Measurements from ENCODE around the gene GMPPA. TPM values are rescaled to one million over a fixed set of nuclear protein-coding genes. Genes with fewer than 3 reads are reported as not detected.
A peak's percentile ranks its signal among the peaks of the same experiment; 100 is the strongest.

Gene GMPPA
- total RNA-seq, 1 donor from 2014 or later, result 25.3 TPM

DNA sequence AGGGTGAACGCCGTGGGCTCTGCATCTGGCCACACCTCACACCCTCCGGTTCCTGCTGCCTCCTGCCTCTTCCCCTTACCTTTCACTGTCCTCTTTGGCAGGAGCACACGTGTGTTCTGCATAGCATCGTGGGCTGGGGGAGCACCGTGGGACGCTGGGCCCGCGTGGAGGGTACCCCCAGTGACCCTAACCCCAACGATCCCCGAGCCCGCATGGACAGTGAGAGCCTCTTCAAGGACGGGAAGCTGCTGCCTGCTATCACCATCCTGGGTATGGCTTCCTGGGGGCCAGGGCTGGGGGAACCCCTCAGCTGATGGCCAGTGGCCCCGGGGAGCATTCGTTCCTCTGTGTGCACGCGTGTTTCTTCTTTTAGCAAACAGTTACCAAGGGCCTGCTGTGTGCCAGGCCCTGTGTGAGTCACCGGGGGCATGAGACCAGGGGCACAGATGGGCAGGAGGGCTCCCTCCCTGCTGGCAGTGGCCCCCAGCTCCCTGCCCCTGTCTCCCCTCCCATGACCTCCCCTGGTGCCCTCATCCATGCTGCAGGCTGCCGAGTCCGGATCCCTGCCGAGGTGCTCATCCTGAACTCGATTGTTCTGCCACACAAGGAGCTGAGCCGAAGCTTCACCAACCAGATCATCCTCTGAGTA, 7.6 kb downstream of the GMPPA start:
- TF ChIP-seq, protein P1, sequence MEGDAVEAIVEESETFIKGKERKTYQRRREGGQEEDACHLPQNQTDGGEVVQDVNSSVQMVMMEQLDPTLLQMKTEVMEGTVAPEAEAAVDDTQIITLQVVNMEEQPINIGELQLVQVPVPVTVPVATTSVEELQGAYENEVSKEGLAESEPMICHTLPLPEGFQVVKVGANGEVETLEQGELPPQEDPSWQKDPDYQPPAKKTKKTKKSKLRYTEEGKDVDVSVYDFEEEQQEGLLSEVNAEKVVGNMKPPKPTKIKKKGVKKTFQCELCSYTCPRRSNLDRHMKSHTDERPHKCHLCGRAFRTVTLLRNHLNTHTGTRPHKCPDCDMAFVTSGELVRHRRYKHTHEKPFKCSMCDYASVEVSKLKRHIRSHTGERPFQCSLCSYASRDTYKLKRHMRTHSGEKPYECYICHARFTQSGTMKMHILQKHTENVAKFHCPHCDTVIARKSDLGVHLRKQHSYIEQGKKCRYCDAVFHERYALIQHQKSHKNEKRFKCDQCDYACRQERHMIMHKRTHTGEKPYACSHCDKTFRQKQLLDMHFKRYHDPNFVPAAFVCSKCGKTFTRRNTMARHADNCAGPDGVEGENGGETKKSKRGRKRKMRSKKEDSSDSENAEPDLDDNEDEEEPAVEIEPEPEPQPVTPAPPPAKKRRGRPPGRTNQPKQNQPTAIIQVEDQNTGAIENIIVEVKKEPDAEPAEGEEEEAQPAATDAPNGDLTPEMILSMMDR (IDR thresholded peaks at IDR 0.05), result no peak
- ATAC-seq (no peak), DNase-seq (no peak)
- Histone ChIP-seq H3K36me3 (peaks cover 34% of the 10 kb centered on the region), H3K4me1 (peaks cover 3% of the 10 kb centered on the region), H3K27ac (no peak overlapping the region), H3K27me3 (peaks cover 9% of the 10 kb centered on the region), H3K9me3 (no peaks in the 10 kb centered on the region), H3K4me3 (no peak overlapping the region)
- intact Hi-C loops (cut with DNase I), result no loop called here

DNA sequence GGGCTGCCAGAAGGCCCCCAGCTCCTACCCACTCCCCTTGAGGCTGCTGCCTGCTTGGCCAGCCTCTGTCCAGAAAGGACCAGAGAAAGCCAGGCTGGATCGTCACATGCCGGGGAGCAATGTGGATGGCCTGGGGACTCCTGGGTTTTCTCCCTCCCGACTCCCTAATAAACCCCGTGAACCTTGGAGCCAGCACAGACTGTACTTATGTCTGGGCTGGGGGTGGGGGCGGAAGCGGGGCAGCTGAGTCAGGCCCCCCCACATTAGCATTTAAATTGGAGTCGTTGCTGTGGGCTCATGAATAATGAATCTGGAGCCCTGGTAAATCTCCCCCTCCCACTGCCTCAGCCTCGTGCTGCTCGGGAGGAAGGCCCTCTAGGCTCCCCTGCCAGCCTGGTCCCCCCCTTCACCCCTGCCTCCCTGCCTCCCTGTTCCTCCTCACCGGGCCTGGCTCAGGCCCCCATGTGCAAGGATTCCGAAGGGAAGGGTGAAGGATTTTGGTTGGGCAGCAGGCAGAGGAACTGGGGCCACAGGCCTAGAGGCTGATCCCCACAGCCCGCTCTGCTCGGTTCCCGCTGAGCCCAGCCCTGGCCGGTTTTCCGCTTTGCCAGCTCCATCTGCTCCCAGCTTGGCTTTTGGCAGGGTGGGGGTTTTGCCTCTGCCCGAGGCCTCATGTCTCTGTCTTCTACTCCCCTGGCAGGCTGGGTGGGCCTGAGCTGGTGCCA, 8.3 kb downstream of the GMPPA start:
- no peak for ATAC-seq
- Histone ChIP-seq H3K4me3 (no peak overlapping the region), H3K27me3 (peaks cover 14% of the 10 kb centered on the region), H3K4me1 (peaks cover 3% of the 10 kb centered on the region), H3K9me3 (no peaks in the 10 kb centered on the region), H3K36me3 (peaks cover 34% of the 10 kb centered on the region), H3K27ac (no peak overlapping the region)
- TF ChIP-seq, protein P1 (IDR thresholded peaks at IDR 0.05), result no peak
- no peak for DNase-seq
- intact Hi-C loops (cut with DNase I), result no loop called here

- Histone ChIP-seq H3K9me3 (no peaks in the 10 kb centered on the region), H3K27ac (no peak overlapping the region), H3K4me3 (no peak overlapping the region), H3K27me3 (peaks cover 23% of the 10 kb centered on the region), H3K36me3 (peaks cover 34% of the 10 kb centered on the region), H3K4me1 (peaks cover 3% of the 10 kb centered on the region)
- DNase-seq, result no peak
- ATAC-seq, result no peak
- TF ChIP-seq, protein P1 (IDR thresholded peaks at IDR 0.05), result no peak
- intact Hi-C loops (cut with DNase I), result no loop called here
Observed at GRCh38 chr2:219507581-219508443, 9.1 kb downstream of the GMPPA start.

GRCh38 chr2:219508444-219508734, 9.7 kb downstream of the GMPPA start:
- intact Hi-C loops (cut with DNase I), result no loop called here
- H3K27ac ChIP-seq, result no peak overlapping the region
- peaks cover 31% of the 10 kb centered on the region for H3K36me3 ChIP-seq
- H3K27me3 ChIP-seq, result peaks cover 29% of the 10 kb centered on the region
- TF ChIP-seq, protein P1 (IDR thresholded peaks at IDR 0.05), result no peak
- H3K9me3 ChIP-seq, result no peaks in the 10 kb centered on the region
- DNase-seq, result no peak
- no peak for ATAC-seq
- peaks cover 3% of the 10 kb centered on the region for H3K4me1 ChIP-seq
- no peak overlapping the region for H3K4me3 ChIP-seq

DNA sequence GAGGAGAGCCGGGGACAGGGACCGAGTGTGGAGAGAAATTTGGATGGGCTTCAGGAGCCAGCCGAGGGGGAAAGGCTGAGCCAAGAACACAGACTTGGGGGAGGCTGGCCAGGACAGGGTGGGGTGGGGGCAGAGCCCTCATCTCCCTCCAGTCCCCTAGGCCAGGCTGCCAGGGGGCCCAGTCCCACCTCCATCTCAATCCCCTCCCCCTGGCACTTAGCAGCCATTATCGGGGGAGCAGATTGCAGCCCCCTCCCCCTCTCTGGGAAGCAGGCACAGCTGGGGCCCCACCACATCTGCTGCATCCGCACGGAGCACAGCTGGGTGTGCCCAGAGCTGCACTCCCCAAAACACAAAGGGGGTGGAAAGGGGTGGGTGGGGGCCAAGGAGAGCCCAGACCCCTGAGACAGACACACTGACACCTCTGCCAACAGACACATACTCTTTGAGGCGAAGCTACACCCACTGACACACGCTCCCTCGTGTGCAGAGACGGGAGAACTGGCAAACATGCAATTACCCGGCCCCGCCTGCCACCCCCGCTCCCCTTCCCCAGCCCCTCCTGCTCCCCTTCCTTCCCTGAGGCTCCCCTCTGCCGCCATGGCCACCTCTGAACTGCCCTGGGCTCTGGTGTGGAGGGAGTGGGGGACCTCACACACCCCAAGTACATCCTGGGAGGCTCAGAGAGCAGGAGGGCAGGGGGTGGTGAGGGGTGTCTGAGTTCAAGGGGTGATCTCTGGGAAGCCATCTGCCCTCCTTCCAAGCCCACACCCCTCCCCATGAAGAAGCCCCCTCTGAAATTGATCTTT, 10.5 kb downstream of the GMPPA start:
- DNase-seq (no peak), ATAC-seq (peak; percentile 3)
- H3K4me1 ChIP-seq, result peaks cover 3% of the 10 kb centered on the region
- TF ChIP-seq, protein P1 (IDR thresholded peaks at IDR 0.05), result no peak
- no peaks in the 10 kb centered on the region for H3K9me3 ChIP-seq
- intact Hi-C loops (cut with DNase I), result no loop called here
- H3K36me3 ChIP-seq, result peaks cover 23% of the 10 kb centered on the region
- H3K27me3 ChIP-seq, result peaks cover 35% of the 10 kb centered on the region
- no peak overlapping the region for H3K4me3 ChIP-seq
- H3K27ac ChIP-seq, result no peak overlapping the region

Data from upper lobe of right lung (tissue), 1 donor.